ENCODE results near the gene SWAP70. TPM values are rescaled to one million over a fixed set of nuclear protein-coding genes. Genes with fewer than 3 reads are reported as not detected.

SWAP70 gene
- total RNA-seq, 1 experiment from 2014 or later: 21.1 TPM

DNA sequence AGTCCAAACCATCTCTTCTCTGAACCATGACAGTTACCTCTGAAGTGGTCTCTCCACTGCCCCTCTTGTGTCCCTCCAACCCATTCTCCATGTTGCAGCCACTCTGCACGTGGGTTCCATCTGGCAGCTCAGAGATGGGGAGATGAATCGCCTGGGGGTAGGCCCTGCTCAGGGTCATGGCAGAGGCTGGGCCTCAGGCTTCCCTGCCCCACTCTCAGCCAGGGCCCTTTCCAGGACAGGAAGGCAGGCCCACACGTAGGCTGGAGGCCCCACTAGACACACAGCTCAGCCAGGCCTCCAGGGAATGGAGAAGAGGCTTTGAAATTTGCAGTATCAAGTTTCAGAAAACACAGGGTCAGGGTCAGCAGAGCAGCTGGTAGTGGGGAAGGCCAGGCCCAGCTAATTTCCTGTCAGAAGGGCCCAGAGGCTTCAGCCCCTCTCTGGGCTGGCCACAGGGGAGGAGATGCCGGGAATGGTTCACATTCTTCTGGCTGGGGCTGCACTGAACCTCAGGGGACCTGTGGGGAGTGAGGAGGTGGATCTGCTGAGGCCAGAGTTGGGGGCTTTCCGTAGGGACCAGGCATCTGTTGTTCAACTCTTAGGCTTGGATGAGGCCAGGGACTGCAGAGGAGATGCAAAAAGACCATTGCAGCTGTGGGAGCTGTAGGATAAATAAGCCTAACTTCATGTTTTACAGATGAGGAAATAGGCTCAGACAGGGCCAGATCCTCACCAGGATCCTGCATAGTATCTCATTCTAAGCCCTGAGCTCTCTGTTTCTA lies 101.6 kb downstream of the SWAP70 start:
- TF ChIP-seq, protein P1, sequence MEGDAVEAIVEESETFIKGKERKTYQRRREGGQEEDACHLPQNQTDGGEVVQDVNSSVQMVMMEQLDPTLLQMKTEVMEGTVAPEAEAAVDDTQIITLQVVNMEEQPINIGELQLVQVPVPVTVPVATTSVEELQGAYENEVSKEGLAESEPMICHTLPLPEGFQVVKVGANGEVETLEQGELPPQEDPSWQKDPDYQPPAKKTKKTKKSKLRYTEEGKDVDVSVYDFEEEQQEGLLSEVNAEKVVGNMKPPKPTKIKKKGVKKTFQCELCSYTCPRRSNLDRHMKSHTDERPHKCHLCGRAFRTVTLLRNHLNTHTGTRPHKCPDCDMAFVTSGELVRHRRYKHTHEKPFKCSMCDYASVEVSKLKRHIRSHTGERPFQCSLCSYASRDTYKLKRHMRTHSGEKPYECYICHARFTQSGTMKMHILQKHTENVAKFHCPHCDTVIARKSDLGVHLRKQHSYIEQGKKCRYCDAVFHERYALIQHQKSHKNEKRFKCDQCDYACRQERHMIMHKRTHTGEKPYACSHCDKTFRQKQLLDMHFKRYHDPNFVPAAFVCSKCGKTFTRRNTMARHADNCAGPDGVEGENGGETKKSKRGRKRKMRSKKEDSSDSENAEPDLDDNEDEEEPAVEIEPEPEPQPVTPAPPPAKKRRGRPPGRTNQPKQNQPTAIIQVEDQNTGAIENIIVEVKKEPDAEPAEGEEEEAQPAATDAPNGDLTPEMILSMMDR (conservative IDR thresholded peaks at IDR 0.05; ENCODE audit: low read depth, low read length): no peak
- TF ChIP-seq EZH2 (IDR thresholded peaks at IDR 0.05; ENCODE audit: borderline replicate concordance, low read depth, low read length, poor library complexity, severe bottlenecking): no peak
- no TSS peak for BruUV-seq (replicated peaks)
- DNase-seq (ENCODE audit: low spot score): peak; percentile 26
- Histone ChIP-seq H3K36me3 (ENCODE audit: insufficient read depth, low read length, poor library complexity, severe bottlenecking) (no peaks in the 10 kb centered on the region), H3K4me3 (ENCODE audit: low read depth, low read length, poor library complexity, severe bottlenecking) (no peak overlapping the region), H3K4me1 (ENCODE audit: insufficient read depth, low read length, poor library complexity, severe bottlenecking) (peaks cover 8% of the 10 kb centered on the region), H3K27me3 (replicated peaks; ENCODE audit: insufficient read depth, low read depth, low read length, poor library complexity) (no peaks in the 10 kb centered on the region), H3K27ac (ENCODE audit: low read depth, low read length, poor library complexity, severe bottlenecking) (peak overlapping the region; percentile 47), H3K9me3 (ENCODE audit: low read depth, low read length, poor library complexity, severe bottlenecking) (no peaks in the 10 kb centered on the region)
- CTCF ChIA-PET: no interaction called here
- intact Hi-C loops (cut with micrococcal nuclease; ENCODE audit: unreplicated experiment): no loop called here
- POLR2A ChIA-PET (ENCODE audit: low non-redundant PET): no interaction called here

DNA sequence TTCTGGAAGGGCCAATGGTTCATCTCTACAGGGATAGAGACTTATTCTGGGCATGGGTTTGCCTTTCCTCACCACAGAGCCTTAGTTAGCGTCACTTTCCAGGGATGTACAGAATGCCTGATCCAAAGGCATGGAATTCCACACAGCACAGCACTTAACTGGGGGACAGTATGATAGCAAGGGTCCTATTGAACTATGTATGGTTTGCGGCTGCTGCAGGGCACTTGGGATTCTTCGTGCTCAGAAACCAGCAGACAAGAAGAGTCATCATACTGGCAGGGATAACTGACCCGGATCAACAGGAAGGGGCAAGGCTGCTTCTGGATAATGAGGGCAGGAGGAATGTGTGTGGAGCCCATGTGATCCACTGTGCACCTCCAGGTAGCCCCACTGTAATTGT lies 105.7 kb downstream of the SWAP70 start:
- Histone ChIP-seq H3K4me1 (ENCODE audit: insufficient read depth, low read length, poor library complexity, severe bottlenecking) (peaks cover 9% of the 10 kb centered on the region), H3K27me3 (replicated peaks; ENCODE audit: insufficient read depth, low read depth, low read length, poor library complexity) (no peaks in the 10 kb centered on the region), H3K27ac (ENCODE audit: low read depth, low read length, poor library complexity, severe bottlenecking) (no peak overlapping the region), H3K9me3 (ENCODE audit: low read depth, low read length, poor library complexity, severe bottlenecking) (no peaks in the 10 kb centered on the region), H3K4me3 (ENCODE audit: low read depth, low read length, poor library complexity, severe bottlenecking) (no peak overlapping the region), H3K36me3 (ENCODE audit: insufficient read depth, low read length, poor library complexity, severe bottlenecking) (no peaks in the 10 kb centered on the region)
- ChIA-PET POLR2A (ENCODE audit: low non-redundant PET) (no interaction called here), CTCF (no interaction called here)
- intact Hi-C loops (cut with micrococcal nuclease; ENCODE audit: unreplicated experiment): no loop called here
- no peak for DNase-seq (ENCODE audit: low spot score)
- no TSS peak for BruUV-seq (replicated peaks)
- TF ChIP-seq, protein P1 (conservative IDR thresholded peaks at IDR 0.05; ENCODE audit: low read depth, low read length): no peak

DNA sequence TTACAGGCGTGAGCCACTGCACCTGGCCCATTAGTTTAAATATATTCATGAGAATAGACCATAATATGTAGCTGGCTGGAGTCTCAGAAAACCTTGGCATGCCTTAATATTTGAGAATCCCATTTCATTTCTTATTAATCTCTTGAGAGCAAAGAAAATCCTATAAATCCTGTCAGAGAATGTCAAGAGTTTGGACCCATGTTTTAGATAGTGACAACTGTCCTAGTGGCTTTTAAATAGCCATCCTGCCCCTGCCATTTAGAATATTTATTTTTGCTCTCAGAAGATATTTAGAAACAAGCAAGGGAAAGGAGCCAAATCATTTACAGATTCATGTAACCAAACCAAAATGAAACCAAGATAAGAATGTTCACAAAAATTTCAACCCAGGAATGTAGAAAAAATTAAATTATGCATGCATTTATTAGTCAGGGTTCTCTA lies 107.2 kb downstream of the SWAP70 start:
- no peak overlapping the region for H3K27ac ChIP-seq (ENCODE audit: low read depth, low read length, poor library complexity, severe bottlenecking)
- ChIA-PET POLR2A (ENCODE audit: low non-redundant PET) (no interaction called here), CTCF (no interaction called here)
- H3K9me3 ChIP-seq (ENCODE audit: low read depth, low read length, poor library complexity, severe bottlenecking): no peaks in the 10 kb centered on the region
- H3K27me3 ChIP-seq (replicated peaks; ENCODE audit: insufficient read depth, low read depth, low read length, poor library complexity): no peaks in the 10 kb centered on the region
- H3K36me3 ChIP-seq (ENCODE audit: insufficient read depth, low read length, poor library complexity, severe bottlenecking): no peaks in the 10 kb centered on the region
- BruUV-seq (replicated peaks): no TSS peak
- no peak for DNase-seq (ENCODE audit: low spot score)
- no peak for TF ChIP-seq EZH2 (IDR thresholded peaks at IDR 0.05; ENCODE audit: borderline replicate concordance, low read depth, low read length, poor library complexity, severe bottlenecking)
- TF ChIP-seq, protein P1 (conservative IDR thresholded peaks at IDR 0.05; ENCODE audit: low read depth, low read length): no peak
- intact Hi-C loops (cut with micrococcal nuclease; ENCODE audit: unreplicated experiment): no loop called here
- H3K4me1 ChIP-seq (ENCODE audit: insufficient read depth, low read length, poor library complexity, severe bottlenecking): peaks cover 6% of the 10 kb centered on the region
- H3K4me3 ChIP-seq (ENCODE audit: low read depth, low read length, poor library complexity, severe bottlenecking): no peak overlapping the region
